Heart right ventricle (tissue), 16 donors: ENCODE measurements around the gene HRH3. TPM values are rescaled to one million over a fixed set of nuclear protein-coding genes. Genes with fewer than 3 reads are reported as not detected.

ENCODE experiments used
- ATAC-seq, 8 donors: fragments of 200-7000 bp; cut with Tn5 transposase; one replicate each; pipeline ENCODE4 v1.9.1; 2020; ENCODE audit warnings: mild to moderate bottlenecking in 8 of 8, moderate library complexity in 8 of 8, moderate number of reproducible peaks in 1 of 8
- DNase-seq, 2 donors: peaks; one replicate each; pipeline ENCODE4 v3.0.0-alpha.2; 2020
- H3K27ac ChIP-seq, 10 donors: fragments of 200-600 bp; sonication (generic) in 2 of 10; one replicate each; pipeline versions ENCODE4 v1.5.0 to v1.8.0; 2020 to 2022; ENCODE audit warnings: mild to moderate bottlenecking in 3 of 10
- H3K27me3 ChIP-seq, 7 donors: fragments of 200-600 bp; one replicate each; pipeline ENCODE4 v1.8.0; 2021 to 2022; ENCODE audit warnings: mild to moderate bottlenecking in 2 of 7
- H3K36me3 ChIP-seq, 9 donors: fragments of 200-600 bp; sonication (generic) in 1 of 9; one replicate each; pipeline versions ENCODE4 v1.5.0 to v1.8.0; 2020 to 2022; ENCODE audit warnings: mild to moderate bottlenecking in 2 of 9
- H3K4me1 ChIP-seq, 9 donors: fragments of 200-600 bp; sonication (generic) in 1 of 9; one replicate each; pipeline versions ENCODE4 v1.5.0 to v1.8.0; 2020 to 2022; ENCODE audit warnings: mild to moderate bottlenecking in 4 of 9
- H3K4me3 ChIP-seq, 10 donors: fragments of 200-600 bp; sonication (generic) in 2 of 10; one replicate each; pipeline versions ENCODE4 v1.5.0 to v1.8.0; 2020 to 2022; ENCODE audit warnings: mild to moderate bottlenecking in 7 of 10, moderate library complexity in 2 of 10
- H3K9me3 ChIP-seq, 11 donors: fragments of 200-600 bp in 10 of 11; sonication (generic) in 2 of 11; one replicate each; pipeline versions ENCODE4 v1.5.0 to v1.8.0; 2013 to 2022; ENCODE audit warnings: mild to moderate bottlenecking in 2 of 11, control low read depth in 1 of 11, moderate library complexity in 1 of 11
- CTCF ChIP-seq, 9 donors: fragments of 200-600 bp; sonication (generic) in 2 of 9; IDR thresholded peaks; one replicate each; pipeline versions ENCODE4 v1.5.0 to v1.8.0; 2021 to 2022; ENCODE audit warnings: antibody characterized with exemption in 9 of 9, mild to moderate bottlenecking in 5 of 9, moderate library complexity in 1 of 9
- WGBS, 2 donors: extraction: QIAGEN DNeasy Blood & Tissue Kit; methylation state at CpG; one replicate each; pipeline ENCODE4 v1.1.7; 2013; ENCODE audit warnings: inconsistent platforms in 1 of 2; 5-methylcytosine and 5-hydroxymethylcytosine counted together
- intact Hi-C, 10 donors: fragments of 100-400 bp; cut with DNase I; formaldehyde crosslinking; loops; one replicate each; pipeline versions ENCODE4 v1.11.1 to v1.14.2; 2022
- polyA plus RNA-seq, 2 donors: library from polyadenylated mRNA; stranded (reverse); fragments of 200-250 nt; gene quantifications; one replicate each; pipeline ENCODE4 v1.2.3, GENCODE V29; 2013
- total RNA-seq, 10 donors: library from RNA; stranded (reverse); fragmentation: NEBNext Ultra II Directional in 3 of 10; extraction: Animal tissue kit (Norgen Biotek cat#: 25700) in 3 of 10; gene quantifications; one replicate each; pipeline versions ENCODE4 v1.2.1 to v1.2.4, GENCODE V29; 2021 to 2023
- donor health status: Arrhythmogenic right ventricular cardiomyopathy.
- donor health status: ischemic (EF 13 %, LVEDD 7.1; RV severe dilation, severe dysfunction).
- donor health status: healthy with polysubstance abuse.
- donor health status: DM: no; HTN: yes; CAD: no.
- donor health status: DM: no; HTN: no; CAD: no.
- donor health status: ischemic (EF 25% LVEDD 6.9; RV normal size, moderate dysfunction).
- donor health status: ischemic (EF 25% LVEDD 5.7; RV mildly dilated, moderate dysfunction).
- donor health status: healthy.
- donor health status: DM: yes; HTN: yes; CAD: no.
- donor health status: Ischemic cardiomyopathy.
- donor health status: ischemic (EF 35%, LVEDD 5.7; RV mildly dilated, moderate dysfunction).
- donor health status: nonischemic (EF 11% LVEDD 7.7; RV severe dilation, severe dysfunction).
- donor health status: DM: yes; HTN: yes; CAD: no.
- donor health status: PGD.
- donor health status: ischemic (EF 29% LVEDD 5.4; RV normal size, mild dysfunction).
- donor health status: nonischemic (EF 23%, LVEDD 6.1; RV moderate dilation, normal function).

The HRH3 gene
- total and polyA plus RNA-seq, 12 donors = not detected

- 95 to 97% methylated on average over 14 of the region's 14 CpGs for WGBS, 2 donors
- Histone ChIP-seq H3K4me1 (peaks cover 0 to 29% (median 18%) of the 10 kb centered on the region in 9 donors), H3K36me3 (peaks cover 0 to 99% (median 57%) of the 10 kb centered on the region in 9 donors)
These were observed 43.3 kb upstream of the HRH3 start for GRCh38 chr20:62263396-62263795.

DNA sequence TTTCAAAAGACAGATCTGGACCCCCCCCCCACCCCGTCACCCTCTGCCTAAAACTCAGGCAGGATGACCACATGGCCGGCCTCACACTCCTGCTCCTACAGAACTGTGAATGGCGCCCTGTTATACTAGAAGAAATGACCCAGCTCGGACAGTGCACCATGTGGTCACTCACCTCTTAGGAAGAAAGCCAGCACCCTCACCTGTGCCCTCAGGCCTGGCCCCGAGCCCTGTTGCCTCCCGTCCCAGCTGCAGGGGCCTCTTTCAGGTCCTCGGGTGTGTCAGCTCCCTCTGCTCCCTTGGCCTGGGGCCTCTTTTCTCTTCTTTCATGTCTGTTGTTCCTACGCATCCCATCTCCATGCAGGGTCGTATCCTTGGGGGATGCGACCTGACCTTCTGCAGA lies 42.0 kb upstream of the HRH3 start:
- Histone ChIP-seq H3K4me3 (no peak overlapping the region), H3K9me3 (peaks cover 0 to 9% (median 0%) of the 10 kb centered on the region in 11 donors), H3K4me1 (peaks cover 0 to 25% (median 17%) of the 10 kb centered on the region in 9 donors), H3K27me3 (no peaks in the 10 kb centered on the region), H3K36me3 (peaks cover 0 to 100% (median 63%) of the 10 kb centered on the region in 9 donors), H3K27ac (no peak overlapping the region)
- DNase-seq (no peak), ATAC-seq (no peak)
- intact Hi-C loops = no loop called here
- TF ChIP-seq CTCF (IDR thresholded peaks at IDR 0.05) = no peak
- 94 to 95% methylated on average over 10 of the region's 10 CpGs for WGBS, 2 donors

More at GRCh38 chr20:62263396-62263795, 43.3 kb upstream of the HRH3 start:
- H3K27me3 ChIP-seq = no peaks in the 10 kb centered on the region
- intact Hi-C loops = no loop called here
- no peak overlapping the region for H3K4me3 ChIP-seq
- TF ChIP-seq CTCF (IDR thresholded peaks at IDR 0.05) = no peak
- peaks cover 0 to 9% (median 0%) of the 10 kb centered on the region in 11 donors for H3K9me3 ChIP-seq
- no peak for ATAC-seq
- H3K27ac ChIP-seq = no peak overlapping the region
- no peak for DNase-seq

- Histone ChIP-seq H3K9me3 (no peaks in the 10 kb centered on the region), H3K27me3 (no peaks in the 10 kb centered on the region), H3K4me3 (no peak overlapping the region), H3K27ac (peak overlapping the region in 1 of 10 donors; percentile 25), H3K36me3 (peaks cover 4 to 93% (median 56%) of the 10 kb centered on the region in 9 donors), H3K4me1 (peaks cover 0 to 27% (median 14%) of the 10 kb centered on the region in 9 donors)
- intact Hi-C loops = loop anchor here in 1 of 10 donors (10.0 kb wide), 1 partner anchor 234 kb away; no protein-coding TSS in a partner anchor
- DNase-seq (no peak), ATAC-seq (peak in 1 of 8 donors; percentile 7)
- WGBS, 2 donors = 91 to 93% methylated on average over 8 of the region's 8 CpGs
- TF ChIP-seq CTCF (IDR thresholded peaks at IDR 0.05) = no peak
These were observed 39.2 kb upstream of the HRH3 start for GRCh38 chr20:62259294-62259565.

GRCh38 chr20:62258499-62259293 lies 38.6 kb upstream of the HRH3 start:
- H3K36me3 ChIP-seq = peaks cover 4 to 87% (median 51%) of the 10 kb centered on the region in 9 donors
- H3K9me3 ChIP-seq = no peaks in the 10 kb centered on the region
- DNase-seq (no peak), ATAC-seq (peak; percentile 37 to 94 (median 74))
- TF ChIP-seq CTCF (IDR thresholded peaks at IDR 0.05) = no peak
- WGBS, 2 donors = 71 to 73% methylated on average over 20 of the region's 20 CpGs
- intact Hi-C loops = loop anchor here in 1 of 10 donors (10.0 kb wide), 1 partner anchor 234 kb away; no protein-coding TSS in a partner anchor
- no peak overlapping the region for H3K4me3 ChIP-seq
- H3K27me3 ChIP-seq = no peaks in the 10 kb centered on the region
- peak overlapping the region in 2 of 10 donors; percentile 25 to 30 for H3K27ac ChIP-seq
- H3K4me1 ChIP-seq = peaks cover 0 to 31% (median 16%) of the 10 kb centered on the region in 9 donors
